Left ventricle myocardium inferior (tissue), 1 donor: ENCODE data around the gene ZNF682. TPM values are rescaled to one million over a fixed set of nuclear protein-coding genes. Genes with fewer than 3 reads are reported as not detected.
A peak's percentile ranks its signal among the peaks of the same experiment; 100 is the strongest.
"Not testable (repeated sequence)": the region's sequence is repeated elsewhere in the genome, so short reads cannot be mapped to it uniquely, and the experiment has no call there.

Source experiments
- DNase-seq: peaks from one replicate; pipeline ENCODE4 v3.0.0-alpha.2; 2020
- H3K27ac ChIP-seq: fragments of 200-600 bp; replicated peaks from 2 replicates; pipeline ENCODE4 v1.8.0; 2021
- H3K27me3 ChIP-seq: fragments of 200-600 bp; 2 replicates; pipeline ENCODE4 v1.8.0; 2021; ENCODE audit warnings: low read depth
- H3K36me3 ChIP-seq: fragments of 200-600 bp; 2 replicates; pipeline ENCODE4 v1.8.0; 2021
- H3K4me1 ChIP-seq: fragments of 200-600 bp; 2 replicates; pipeline ENCODE4 v1.8.0; 2021
- H3K4me3 ChIP-seq: fragments of 200-600 bp; 2 replicates; pipeline ENCODE4 v1.8.0; 2021; ENCODE audit warnings: mild to moderate bottlenecking, moderate library complexity
- H3K9me3 ChIP-seq: fragments of 200-600 bp; replicated peaks from 2 replicates; pipeline ENCODE4 v1.8.0; 2021
- CTCF ChIP-seq: fragments of 200-600 bp; IDR thresholded peaks from 2 replicates; pipeline ENCODE4 v1.8.0; 2021; ENCODE audit warnings: antibody characterized with exemption, mild to moderate bottlenecking, borderline replicate concordance
- intact Hi-C: fragments of 100-400 bp; cut with micrococcal nuclease; formaldehyde crosslinking; loops from one replicate; pipeline ENCODE4 v1.11.0; 2022
- total RNA-seq: library from RNA; stranded (reverse); fragmentation: NEBNext Ultra II Directional; extraction: Animal tissue kit (Norgen Biotek cat#: 25700); gene quantifications from one replicate; pipeline ENCODE4 v1.2.1, GENCODE V29; 2021
- donor health status: DM: no; HTN: yes; CAD: no; lungs with severe emphysema.

ZNF682 gene
- total RNA-seq, 1 donor from 2014 or later, result 6.4 TPM

- peak within 1 kb of the TSS; percentile 72 for H3K4me3 ChIP-seq
- peak within 1 kb of the TSS; percentile 27 for H3K27ac ChIP-seq
- H3K4me1 ChIP-seq, result peaks cover 18% of the 10 kb centered on the region
- H3K36me3 ChIP-seq, result no peaks in the 10 kb centered on the region
- H3K27me3 ChIP-seq, result no peaks in the 10 kb centered on the region
- H3K9me3 ChIP-seq, result no peaks in the 10 kb centered on the region
- intact Hi-C loops, result no loop called here
- peak; percentile 92 for DNase-seq
- TF ChIP-seq CTCF, result no peak
These were observed 38.6 kb upstream of the ZNF682 start, which contains the start of gene ZNF90 for GRCh38 chr19:20077791-20078463. Gene ZNF90 (plus strand): TSS chr19:20078000. CDS start chr19:20078133, 133 bp downstream.

GRCh38 chr19:20072936-20073335 lies 33.6 kb upstream of the ZNF682 start:
- Histone ChIP-seq H3K27ac (no peak overlapping the region), H3K4me3 (no peak overlapping the region), H3K36me3 (no peaks in the 10 kb centered on the region), H3K27me3 (peaks cover 8% of the 10 kb centered on the region), H3K4me1 (peaks cover 1% of the 10 kb centered on the region), H3K9me3 (no peaks in the 10 kb centered on the region)
- no peak for DNase-seq
- no peak for TF ChIP-seq CTCF
- intact Hi-C loops, result no loop called here

GRCh38 chr19:20070691-20071090 lies 31.4 kb upstream of the ZNF682 start:
- TF ChIP-seq CTCF, result no peak

GRCh38 chr19:20068559-20068958 lies 29.3 kb upstream of the ZNF682 start:
- H3K4me3 ChIP-seq, intact Hi-C loops, H3K9me3 ChIP-seq, DNase-seq, H3K27ac ChIP-seq, H3K36me3 ChIP-seq, H3K4me1 ChIP-seq: not testable (repeated sequence)
- peaks cover 23% of the 10 kb centered on the region for H3K27me3 ChIP-seq

More at GRCh38 chr19:20070691-20071090, 31.4 kb upstream of the ZNF682 start:
- intact Hi-C loops, result no loop called here
- Histone ChIP-seq H3K27me3 (peaks cover 23% of the 10 kb centered on the region), H3K9me3 (no peaks in the 10 kb centered on the region), H3K36me3 (no peaks in the 10 kb centered on the region), H3K4me3 (no peak overlapping the region), H3K4me1 (no peaks in the 10 kb centered on the region), H3K27ac (no peak overlapping the region)
- no peak for DNase-seq

GRCh38 chr19:20067943-20068342 lies 28.6 kb upstream of the ZNF682 start:
- DNase-seq, result no peak
- H3K36me3 ChIP-seq, result no peaks in the 10 kb centered on the region
- H3K9me3 ChIP-seq, result no peaks in the 10 kb centered on the region
- no peaks in the 10 kb centered on the region for H3K4me1 ChIP-seq
- peaks cover 23% of the 10 kb centered on the region for H3K27me3 ChIP-seq
- TF ChIP-seq CTCF, result no peak
- no peak overlapping the region for H3K27ac ChIP-seq
- intact Hi-C loops, result no loop called here
- H3K4me3 ChIP-seq, result no peak overlapping the region

GRCh38 chr19:20066861-20067260 lies 27.6 kb upstream of the ZNF682 start:
- Histone ChIP-seq H3K27ac (no peak overlapping the region), H3K27me3 (peaks cover 23% of the 10 kb centered on the region), H3K4me3 (no peak overlapping the region), H3K36me3 (no peaks in the 10 kb centered on the region), H3K9me3 (no peaks in the 10 kb centered on the region), H3K4me1 (no peaks in the 10 kb centered on the region)
- no peak for TF ChIP-seq CTCF
- intact Hi-C loops, result no loop called here
- no peak for DNase-seq
